Spleen (tissue), 7 donors: Measurements from ENCODE around the gene TSEN15.

Experiments
- CTCF ChIP-seq, 11 experiments: fragments of 200-600 bp in 7 of 11; fragments of 450-650 bp in 4 of 11; sonication (generic) in 4 of 11; IDR thresholded peaks in 8 of 11; conservative IDR thresholded peaks in 3 of 11; 1 replicate in 7 of 11; 2 replicates in 4 of 11; pipeline versions ENCODE4 v1.4.0 to v1.8.0; 2016 to 2021; ENCODE audit warnings: antibody characterized with exemption in 11 of 11, inconsistent platforms in 4 of 11, mild to moderate bottlenecking in 1 of 11
- POLR2A ChIP-seq, 3 donors: fragments of 450-650 bp; IDR thresholded peaks; one replicate each; pipeline ENCODE4 v1.5.1; 2017; ENCODE audit warnings: antibody characterized with exemption in 3 of 3, mild to moderate bottlenecking in 1 of 3
- POLR2AphosphoS5 ChIP-seq, 3 donors: sonication (generic); formaldehyde crosslinking; IDR thresholded peaks; one replicate each; pipeline ENCODE4 v1.5.1; 2017; ENCODE audit warnings: antibody characterized with exemption in 3 of 3
- donor health status: DM: no; HTN: no; CAD: no; lungs with moderate emphysema.
- donor health status: DM: no; HTN: no; CAD: no.
- donor health status: DM: no; HTN: no; CAD: no.

- TF ChIP-seq POLR2A (IDR thresholded peaks at IDR 0.05) (no peak), CTCF (IDR thresholded peaks at IDR 0.05 in 8 of 11, conservative IDR thresholded peaks at IDR 0.05 in 3 of 11) (no peak), POLR2AphosphoS5 (IDR thresholded peaks at IDR 0.05) (no peak)
Observed at GRCh38 chr1:184036517-184036949, 15.0 kb upstream of the TSEN15 start.
